HG02938 (cell line): ENCODE measurements around the gene EGLN2.
"Not testable (repeated sequence)": the region's sequence is repeated elsewhere in the genome, so short reads cannot be mapped to it uniquely, and the experiment has no call there.

ENCODE experiments used
- ATAC-seq: cut with Tn5 transposase; IDR thresholded peaks from one replicate; pipeline ENCODE4 v1.9.1; 2021; ENCODE audit warnings: mild to moderate bottlenecking, moderate library complexity; ENCODE audit not compliant: unreplicated experiment

The EGLN2 gene

DNA sequence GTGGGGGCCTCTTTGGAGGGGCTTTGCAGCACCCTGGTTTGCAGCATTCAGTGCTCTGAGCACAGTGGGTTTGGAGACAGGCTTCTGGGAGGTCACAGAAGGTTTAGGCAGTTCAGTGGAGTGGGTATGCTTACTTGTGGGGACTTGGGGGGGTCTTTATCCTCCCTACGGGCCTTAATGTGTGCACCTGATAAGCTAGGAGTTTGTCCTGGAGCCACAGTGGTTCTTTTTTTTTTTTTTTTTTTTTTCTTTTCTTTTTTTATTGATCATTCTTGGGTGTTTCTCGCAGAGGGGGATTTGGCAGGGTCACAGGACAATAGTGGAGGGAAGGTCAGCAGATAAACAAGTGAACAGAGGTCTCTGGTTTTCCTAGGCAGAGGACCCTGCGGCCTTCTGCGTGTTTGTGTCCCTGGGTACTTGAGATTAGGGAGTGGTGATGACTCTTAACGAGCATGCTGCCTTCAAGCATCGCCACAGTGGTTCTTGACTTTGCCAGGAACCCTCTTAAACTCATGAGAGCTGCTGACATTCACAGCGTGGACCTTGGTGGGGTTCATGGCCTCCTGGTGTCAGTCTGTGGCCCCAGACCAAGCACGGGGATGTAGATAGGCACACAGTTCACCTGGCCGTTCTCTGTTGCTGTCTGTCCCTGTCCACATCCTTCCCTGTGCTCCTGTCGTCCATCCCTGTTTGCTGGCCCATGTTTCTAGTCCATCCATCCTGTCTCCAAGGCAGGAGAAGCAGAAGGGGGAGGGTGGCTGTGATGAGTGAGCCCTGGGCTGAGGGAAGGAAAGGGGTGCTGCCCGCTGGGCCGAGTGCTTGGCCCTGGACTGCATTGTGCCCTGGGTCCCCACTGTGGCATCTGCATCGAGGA, 2.7 kb downstream of the EGLN2 start:
- ATAC-seq: no peak

DNA sequence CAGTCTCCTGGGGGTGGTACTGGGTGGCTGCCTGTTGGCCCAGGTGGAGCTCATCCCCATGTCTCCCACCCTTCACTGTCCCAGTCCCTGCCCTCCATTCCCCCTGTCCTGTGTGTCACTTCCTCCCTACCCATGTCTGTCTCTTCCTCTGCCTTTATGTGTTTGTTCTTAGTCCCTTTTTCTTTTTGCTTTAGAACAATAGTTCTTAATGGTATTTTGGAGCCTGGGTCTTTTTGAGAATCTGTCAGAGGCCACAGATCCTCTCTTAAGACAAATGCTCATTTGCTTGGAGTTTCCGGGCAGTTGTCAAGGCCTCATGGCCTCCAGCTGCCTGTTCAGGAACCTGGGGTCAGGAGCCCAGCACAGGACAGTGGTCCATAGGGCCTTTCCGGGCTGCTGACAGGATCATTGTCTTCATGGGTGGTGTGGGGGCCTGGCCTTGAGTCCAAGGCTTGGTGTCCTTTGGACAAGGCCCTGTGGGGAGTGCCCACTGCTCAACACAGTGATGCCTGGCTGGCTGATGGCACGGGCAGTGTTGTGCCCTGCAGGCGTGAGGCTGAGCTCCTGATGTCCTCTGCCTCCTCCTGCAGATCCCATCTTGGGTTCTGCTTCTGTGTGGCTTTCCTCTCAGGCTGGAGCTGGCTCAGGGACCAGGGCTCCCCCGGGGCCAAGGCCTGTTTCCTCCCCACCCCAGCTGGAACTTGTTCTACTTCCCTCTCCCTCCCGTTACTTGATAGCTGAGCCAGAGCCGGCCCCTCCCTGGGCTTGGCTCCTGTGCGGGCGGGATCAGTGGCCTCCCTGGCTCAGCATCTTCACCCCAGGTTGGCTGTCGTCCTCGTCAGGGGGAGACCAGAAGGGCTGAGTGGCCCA, 3.5 kb downstream of the EGLN2 start:
- ATAC-seq: no peak

DNA sequence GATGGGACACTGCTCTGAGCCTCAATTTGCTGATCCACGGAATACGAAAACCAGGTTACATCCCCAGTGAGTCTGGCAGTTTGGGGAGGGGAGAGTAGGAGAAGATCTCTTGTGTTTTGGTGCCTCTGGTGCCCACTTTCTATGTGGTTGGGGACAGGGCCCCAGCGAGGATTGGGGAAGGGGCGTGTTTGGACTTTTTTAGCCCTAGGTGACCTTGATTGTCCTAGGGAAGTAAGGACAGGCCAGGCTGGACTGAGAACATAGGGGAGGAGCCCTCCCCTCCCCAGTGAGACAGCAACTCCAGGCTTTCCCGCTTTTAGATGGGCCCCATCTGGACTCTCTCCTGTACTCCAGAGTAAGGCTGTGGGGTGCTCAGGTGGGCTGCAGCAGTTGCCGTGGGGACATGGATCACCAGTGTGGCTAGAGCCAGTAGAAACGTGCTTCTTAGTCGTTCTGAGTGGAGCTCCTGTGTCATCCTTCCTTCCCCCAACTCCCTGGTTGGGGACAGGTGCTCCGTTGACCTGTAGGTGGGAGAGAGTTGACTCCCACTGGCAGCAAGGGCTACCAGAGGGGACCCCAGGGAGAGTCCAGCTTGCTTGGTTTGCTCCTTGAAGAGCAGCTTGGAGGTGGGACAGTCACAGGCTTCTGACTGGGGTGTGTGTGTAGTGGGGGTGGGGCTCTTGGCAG, 4.3 kb downstream of the EGLN2 start:
- no peak for ATAC-seq

DNA sequence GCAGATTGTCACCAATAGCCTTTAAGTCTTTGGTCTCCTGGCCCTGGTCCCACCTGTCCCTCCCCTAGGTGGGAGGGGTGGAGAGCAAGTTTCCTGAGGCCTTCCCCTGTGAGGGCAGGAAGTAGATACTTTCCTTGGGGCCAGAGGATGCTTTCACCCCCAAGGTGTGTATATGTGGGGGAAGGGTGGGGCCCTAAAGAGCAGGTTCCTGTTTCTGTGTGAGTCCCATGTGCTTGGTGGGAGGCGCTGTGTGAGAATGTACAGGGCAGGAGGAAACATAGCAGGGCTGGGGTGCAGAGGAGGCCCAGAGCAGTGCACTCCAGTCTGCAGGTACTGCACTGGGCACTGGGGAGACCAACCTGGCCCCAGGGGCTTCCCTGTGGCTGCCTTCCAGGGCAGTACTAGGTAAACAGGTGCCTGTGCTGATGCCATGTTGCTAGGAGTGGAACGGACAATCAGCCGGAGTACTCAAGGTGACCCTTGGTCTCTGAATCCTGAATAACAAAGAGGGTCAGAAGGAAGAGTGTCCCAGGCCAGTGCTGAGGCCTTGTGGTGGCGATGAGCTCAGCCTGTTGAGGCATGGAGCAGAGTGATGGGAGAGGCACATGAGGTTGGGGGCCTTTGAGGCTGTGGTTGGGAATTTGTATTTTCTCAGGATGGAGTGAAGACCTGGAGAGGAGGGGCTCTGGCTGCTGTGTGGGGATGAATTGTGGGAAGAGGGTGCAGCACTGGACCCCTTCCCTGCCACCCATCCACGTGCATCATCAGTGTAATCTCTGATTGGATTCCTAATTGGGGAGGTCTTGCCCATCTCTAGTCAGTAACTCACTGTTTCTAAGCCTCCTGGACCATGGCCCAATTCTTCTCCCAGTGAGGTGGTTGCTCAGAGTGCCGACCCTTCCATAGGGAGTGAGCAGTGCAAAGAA, 5.1 kb downstream of the EGLN2 start:
- ATAC-seq: no peak

DNA sequence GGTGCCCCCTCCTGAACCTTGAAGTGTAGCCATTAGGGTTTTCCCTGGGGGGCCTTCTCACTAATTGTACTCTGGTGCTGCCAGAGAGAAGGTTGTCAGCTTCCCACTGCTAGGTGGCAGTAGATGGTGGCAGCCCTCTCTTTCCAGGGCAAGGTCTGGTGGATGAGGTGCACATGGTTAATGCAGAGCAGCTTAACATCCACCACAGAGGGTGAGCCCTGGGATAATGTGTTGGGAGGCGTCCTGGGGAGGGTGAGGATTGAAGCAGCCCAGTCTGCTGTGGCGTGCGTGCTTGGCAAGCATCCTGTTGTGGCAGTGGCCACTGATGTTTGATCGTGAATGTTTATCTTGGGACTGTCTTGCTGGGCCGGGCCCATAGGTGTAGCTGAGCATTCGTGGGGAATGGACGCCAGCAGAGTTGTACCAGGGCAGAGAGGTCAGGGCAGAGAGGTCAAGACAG, 5.8 kb downstream of the EGLN2 start:
- no peak for ATAC-seq

DNA sequence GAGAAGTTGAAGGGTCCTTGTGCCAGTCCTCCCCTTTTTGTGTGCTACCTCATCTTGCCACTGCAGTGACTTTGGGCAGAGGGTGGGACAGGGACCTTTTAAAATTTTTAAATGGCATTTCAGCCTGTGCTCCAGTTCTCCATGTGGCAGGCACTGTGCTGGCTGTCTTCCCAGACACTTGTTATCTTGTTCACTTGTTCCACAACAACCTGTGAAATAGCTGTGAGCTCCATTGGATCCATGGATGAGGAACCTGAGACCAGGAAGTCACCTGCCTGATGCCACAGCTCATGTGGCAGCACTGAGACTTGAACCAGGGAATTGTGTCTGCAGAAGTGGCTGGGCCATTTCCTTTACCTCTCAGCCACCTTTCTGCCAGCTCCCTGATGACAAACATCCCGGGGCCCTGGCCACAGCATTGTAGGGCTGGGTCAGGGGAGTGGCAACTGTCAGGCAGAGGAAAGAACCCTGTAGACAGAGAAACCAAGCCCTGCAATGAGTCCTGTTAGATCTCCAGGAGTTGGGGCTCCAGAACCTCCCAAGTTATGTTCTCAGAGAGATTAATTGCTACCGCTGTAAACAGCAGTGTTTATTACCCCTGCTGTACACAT, 6.4 kb downstream of the EGLN2 start:
- ATAC-seq: no peak

DNA sequence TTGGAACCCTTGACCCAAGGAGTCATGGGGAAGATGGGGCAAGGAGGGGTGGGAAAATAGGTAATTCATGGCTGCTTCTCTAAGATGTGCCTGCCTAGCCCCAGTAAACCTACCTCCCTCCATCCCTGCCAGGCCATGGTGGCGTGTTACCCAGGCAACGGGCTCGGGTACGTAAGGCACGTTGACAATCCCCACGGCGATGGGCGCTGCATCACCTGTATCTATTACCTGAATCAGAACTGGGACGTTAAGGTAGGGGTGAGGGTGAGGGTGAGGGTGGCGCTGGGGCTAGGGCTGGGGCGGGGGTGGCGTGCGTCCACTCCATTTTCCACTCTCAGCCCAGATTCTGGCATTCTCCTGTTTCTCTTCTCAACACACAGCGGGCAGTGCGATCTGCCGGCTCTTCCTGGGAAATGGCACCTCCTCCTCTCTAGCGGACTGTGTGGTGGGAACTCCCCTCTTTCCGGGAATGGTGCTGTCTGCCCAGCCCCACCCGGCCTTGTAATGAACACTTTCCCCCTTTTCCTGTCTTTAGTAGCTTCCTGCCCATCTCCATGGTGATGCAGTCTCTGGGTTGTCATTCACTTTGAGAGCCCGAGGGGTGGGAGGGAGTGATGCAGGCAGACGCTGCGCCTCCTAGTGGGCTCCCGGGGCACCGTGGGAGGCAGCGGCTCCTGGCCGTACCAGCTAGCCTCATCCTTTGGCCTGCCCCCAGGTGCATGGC, 7.6 kb downstream of the EGLN2 start:
- no peak for ATAC-seq

DNA sequence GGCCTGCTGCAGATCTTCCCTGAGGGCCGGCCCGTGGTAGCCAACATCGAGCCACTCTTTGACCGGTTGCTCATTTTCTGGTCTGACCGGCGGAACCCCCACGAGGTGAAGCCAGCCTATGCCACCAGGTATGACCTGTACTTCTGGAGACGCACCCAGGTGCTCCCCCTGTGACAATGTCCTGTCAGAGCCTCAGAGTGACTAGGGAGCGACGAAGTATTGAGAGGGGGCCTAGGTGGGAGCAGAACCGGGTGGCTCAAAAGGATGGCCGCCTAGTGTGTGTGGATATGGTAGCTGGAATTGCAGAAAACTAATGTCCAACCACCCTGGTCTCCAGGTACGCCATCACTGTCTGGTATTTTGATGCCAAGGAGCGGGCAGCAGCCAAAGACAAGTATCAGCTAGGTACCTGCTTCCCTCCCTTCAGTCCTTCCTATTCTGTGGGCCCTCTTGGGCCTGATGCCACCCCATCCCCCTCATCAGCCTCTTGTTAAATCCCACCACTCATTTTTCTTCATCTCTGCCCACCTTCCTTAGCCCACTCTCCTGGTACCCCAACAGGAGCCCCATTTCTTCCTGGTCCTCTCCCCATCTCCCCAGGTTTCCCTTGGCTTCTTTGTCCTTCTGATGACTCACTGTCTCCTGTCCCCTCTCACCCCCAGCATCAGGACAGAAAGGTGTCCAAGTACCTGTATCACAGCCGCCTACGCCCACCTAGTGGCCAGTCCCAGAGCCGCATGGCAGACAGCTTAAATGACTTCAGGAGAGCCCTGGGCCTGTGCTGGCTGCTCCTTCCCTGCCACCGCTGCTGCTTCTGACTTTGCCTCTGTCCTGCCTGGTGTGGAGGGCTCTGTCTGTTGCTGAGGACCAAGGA, 8.4 kb downstream of the EGLN2 start:
- ATAC-seq: no peak

DNA sequence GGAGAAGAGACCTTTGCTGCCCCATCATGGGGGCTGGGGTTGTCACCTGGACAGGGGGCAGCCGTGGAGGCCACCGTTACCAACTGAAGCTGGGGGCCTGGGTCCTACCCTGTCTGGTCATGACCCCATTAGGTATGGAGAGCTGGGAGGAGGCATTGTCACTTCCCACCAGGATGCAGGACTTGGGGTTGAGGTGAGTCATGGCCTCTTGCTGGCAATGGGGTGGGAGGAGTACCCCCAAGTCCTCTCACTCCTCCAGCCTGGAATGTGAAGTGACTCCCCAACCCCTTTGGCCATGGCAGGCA, 9.0 kb downstream of the EGLN2 start:
- no peak for ATAC-seq

DNA sequence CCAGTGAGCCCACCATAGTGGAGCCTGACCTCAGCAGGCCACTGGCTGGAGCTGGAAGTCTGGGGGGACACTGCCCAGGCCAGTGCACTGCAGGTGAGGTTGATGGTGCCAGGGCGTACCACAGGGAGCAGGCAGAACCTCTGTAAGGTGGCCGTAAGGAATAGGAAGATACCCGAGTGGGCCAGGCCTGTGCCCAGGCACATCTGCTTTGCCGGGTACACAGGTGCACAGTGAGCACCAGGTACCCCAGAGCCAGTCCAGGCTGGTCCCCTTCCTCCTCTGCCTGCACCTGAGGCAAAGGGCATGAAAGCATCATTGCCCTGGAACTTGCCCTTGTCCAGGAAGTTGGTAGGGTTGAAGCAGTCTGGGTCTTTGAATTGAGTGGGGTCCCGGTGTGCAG, 9.5 kb downstream of the EGLN2 start:
- ATAC-seq: no peak

DNA sequence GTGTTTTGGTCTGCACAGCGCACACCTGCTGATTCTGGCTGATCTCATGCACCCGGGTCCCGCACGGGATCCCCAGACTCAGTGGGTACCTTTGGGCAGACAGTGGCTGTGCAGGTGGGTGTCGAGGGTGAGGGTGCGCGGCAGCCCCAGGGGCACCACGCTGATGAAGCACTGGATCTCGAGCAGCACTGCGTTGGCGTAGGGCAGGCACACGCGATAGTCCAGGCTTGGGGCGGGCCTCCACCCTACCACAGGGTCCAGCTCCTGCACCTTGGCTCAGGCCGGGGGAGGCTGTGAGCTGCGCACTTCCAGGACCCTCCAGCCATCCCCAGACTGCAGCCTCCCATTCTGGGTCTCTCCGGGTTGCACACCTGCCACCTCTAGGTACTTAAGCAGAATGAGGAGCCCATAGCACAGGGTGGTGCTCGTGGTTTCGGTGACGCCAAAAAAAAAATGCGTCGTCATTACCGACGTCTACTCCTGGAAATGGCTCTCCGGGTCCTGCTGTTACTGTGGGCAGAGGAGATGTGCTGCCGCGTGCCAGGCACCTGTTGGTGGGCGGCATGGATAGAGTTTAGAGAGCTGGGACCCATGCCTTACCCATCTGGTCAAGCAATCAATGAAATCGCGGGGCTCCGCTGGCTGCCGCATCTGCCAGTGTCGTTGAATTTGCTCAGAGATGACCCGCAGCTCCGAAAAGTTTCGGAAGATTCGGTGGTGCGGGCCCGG, 10.5 kb downstream of the EGLN2 start:
- ATAC-seq: no peak

DNA sequence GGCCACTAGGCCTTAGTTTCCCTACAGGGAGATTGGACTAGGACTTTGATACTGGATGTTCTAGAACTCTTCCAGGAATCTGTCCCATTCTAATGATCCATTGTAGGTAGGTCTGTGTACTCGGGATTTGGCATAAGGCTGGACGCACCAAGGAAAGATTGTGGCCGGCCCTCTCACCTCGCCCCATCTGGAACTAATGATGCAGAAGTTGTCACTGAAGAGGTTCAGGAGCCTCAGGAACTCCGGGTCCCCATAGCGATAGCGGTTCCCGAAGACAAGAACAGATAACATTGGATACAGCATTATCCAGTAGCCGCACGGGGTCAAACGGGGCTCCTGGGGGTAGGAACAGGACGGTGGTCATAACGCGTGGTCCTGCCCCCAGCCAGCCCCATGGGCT, 11.2 kb downstream of the EGLN2 start:
- no peak for ATAC-seq

DNA sequence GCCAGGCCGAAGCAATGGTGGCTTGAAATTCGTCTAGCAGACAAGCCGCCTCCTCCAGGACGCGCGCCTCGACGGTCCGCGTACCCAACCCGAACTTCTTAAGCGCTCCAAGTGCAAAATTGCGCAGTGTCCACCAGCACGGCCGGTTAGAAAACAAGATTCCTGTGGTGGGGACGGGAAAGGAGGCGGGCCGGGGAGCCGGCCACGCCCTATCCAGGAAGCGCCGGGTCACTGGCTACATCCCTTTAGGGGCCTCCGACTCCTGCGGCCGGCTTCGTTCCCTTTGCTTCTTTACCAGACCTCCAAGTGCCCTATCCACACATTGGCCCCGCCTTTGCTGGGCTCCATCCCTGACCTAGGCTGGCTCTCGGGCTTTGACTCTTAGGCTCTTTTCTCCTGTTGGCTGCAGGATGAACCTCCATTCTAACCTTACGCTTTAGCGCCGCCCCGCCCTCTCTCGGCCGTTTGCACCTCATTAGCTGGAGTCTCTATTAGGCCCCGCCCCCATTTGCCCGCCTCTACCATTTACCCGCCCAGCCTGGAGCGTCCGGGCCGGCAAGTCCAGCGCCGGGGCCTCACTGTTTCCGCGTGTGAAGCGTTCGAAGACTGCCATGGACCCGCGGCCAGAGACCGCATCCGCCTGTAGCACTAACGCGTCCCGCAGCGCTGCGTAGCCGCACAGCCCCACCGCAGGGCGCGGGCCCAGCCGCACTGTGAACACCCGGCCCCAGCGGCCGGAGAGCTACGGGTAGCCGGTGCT, 11.8 kb downstream of the EGLN2 start:
- ATAC-seq: not testable (repeated sequence)

DNA sequence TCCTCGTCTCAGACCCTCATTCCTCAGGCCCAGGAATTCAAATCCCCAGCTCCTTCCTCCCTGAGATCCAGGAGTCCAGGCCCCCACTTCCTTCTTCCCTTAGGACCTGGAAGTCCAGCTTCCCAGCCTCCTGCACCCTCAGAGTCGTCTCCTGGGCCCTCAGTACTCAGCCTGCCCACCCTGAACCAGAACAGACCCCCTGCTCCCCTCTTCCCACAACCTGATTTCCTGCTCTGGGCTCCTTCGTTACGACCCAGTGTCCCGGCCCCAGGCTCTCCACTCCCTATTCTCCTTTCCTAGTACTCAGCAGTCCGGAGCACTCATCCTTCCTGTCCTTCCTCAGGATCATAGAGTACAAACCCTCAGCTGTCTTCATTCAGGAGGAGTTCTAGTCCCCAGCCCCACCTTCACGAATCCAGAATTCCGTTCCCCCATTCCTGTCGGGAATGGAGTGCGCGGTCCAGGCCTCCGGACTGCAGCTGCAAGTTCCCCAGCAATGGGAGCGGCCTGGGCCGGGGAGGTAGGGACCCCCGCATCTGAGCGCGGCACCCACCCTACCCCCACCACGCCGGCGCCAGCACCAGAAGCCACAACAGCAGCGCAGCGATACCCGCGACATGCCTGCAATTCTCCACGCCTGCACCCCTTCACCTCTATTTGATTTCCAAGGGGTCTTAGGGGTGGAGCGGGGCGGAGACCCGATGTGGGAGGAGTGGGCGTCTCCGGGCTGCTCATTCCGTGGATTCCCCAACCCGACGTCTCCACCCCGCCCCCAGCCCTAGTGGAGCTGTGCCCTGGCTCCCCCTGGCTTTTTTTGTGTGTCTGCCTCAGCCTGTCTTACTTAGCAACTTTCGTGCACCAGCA, 12.7 kb downstream of the EGLN2 start:
- no peak for ATAC-seq

DNA sequence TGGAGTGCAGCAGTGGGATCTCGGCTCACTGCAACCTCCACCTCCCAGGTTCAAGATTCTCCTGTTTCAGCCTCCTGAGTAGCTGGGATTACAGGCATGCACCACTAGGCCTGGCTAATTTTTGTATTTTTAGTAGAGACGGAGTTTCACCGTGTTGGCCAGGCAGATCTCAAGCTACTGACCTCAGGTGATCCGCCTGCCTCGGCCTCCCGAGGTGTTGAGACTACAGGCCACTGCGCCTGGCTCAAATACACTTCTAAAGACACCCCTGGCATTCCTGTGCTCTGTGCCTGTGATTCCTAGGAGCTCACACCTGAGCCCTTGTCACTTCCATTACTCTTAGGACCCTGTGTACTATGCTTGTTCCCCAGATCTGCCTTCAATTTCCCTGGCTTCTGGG, 13.6 kb downstream of the EGLN2 start:
- ATAC-seq: not testable (repeated sequence)

DNA sequence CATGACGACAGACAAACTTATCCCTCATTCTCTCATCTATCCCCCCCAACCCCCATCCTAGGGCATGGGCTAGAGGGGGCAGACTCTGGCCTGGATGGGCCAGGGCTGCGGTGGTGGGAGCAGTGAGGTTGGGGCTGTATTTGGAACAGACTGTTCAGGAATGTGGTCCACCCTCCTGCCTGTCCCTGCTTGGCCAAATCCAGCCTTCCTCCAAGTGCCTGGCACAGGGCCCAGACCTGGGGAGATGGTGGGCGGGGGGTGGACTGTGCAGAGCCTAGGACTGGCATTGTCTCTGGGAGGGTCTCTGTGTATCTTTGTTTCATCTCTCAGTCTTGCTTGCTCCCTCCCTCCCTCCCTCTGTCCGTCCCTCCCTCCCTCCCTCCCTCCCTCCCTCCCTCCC, 14.2 kb downstream of the EGLN2 start:
- ATAC-seq: no peak
